ENCODE data around the gene RAB11FIP4.

The RAB11FIP4 gene

DNA sequence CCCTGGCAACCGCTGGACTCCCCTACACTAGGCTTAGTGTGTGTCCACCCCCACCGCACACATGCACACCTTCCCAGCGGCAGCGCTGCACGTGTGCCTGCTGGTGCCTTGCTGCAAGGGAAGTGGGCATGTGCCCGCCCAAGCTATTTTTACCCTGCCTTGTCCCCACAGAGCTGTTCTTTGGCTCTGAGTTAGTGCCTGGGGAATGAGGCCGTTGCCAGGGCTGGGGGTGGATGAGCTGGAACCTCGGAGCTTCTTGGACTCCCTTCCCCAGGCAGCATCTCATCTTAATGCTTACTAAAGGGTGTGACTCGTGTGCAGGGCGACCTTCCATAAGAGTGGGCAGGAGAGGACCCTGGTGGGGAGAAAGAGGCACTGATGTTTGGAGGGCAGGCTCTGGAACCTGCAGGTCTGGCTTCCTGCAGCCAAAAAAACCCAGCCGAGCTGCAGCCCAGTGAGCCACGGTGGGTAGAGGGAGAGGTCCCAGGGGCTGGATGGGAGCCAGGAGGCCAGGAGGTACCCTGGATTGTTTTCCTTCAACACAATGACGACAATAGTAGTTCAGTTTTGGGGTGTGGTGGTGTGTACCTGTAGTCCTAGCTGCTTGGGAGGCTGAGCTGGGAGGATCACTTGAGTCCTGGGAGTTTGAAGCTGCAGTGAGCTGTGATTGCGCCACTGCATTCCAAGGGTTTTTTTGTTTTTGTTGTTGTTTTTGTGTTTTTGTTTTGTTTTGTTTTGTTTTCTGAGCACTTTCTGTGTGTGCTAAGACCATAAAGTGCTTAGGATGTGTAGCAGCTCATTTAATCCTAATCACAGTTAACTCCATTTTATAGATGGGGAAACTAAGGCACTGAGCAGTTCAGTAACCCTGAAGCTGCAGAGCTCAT is 119.1 kb downstream of the RAB11FIP4 start:
- H3K27me3 ChIP-seq (ENCODE audit: control insufficient read depth in 1 of 2, insufficient read depth in 2 of 2, low read length in 2 of 2) = peaks cover 0 to 3% of the 10 kb centered on the region in 2 donors
- no peaks in the 10 kb centered on the region for H3K9me3 ChIP-seq (ENCODE audit: control insufficient read depth in 2 of 2, low read length in 2 of 2)
- no peak overlapping the region for H3K27ac ChIP-seq (ENCODE audit: low read length)
- H3K4me3 ChIP-seq (ENCODE audit: low read length in 2 of 2) = no peak overlapping the region
- H3K36me3 ChIP-seq (ENCODE audit: control insufficient read depth in 2 of 2, insufficient read depth in 2 of 2, low read length in 2 of 2) = no peaks in the 10 kb centered on the region
- no peaks in the 10 kb centered on the region for H3K4me1 ChIP-seq (ENCODE audit: control insufficient read depth, insufficient read depth, low read length)
- H3K9ac ChIP-seq (ENCODE audit: low read length in 2 of 2) = no peak overlapping the region

GRCh38 chr17:31511195-31511578 is 119.7 kb downstream of the RAB11FIP4 start:
- H3K9me3 ChIP-seq (ENCODE audit: control insufficient read depth in 2 of 2, low read length in 2 of 2) = no peaks in the 10 kb centered on the region
- no peak overlapping the region for H3K27ac ChIP-seq (ENCODE audit: low read length)
- no peaks in the 10 kb centered on the region for H3K36me3 ChIP-seq (ENCODE audit: control insufficient read depth in 2 of 2, insufficient read depth in 2 of 2, low read length in 2 of 2)
- peaks cover 0 to 3% of the 10 kb centered on the region in 2 donors for H3K27me3 ChIP-seq (ENCODE audit: control insufficient read depth in 1 of 2, insufficient read depth in 2 of 2, low read length in 2 of 2)
- H3K4me1 ChIP-seq (ENCODE audit: control insufficient read depth, insufficient read depth, low read length) = no peaks in the 10 kb centered on the region
- H3K4me3 ChIP-seq (ENCODE audit: low read length in 2 of 2) = no peak overlapping the region
- no peak overlapping the region for H3K9ac ChIP-seq (ENCODE audit: low read length in 2 of 2)

GRCh38 chr17:31511580-31511979 is 120.1 kb downstream of the RAB11FIP4 start:
- H3K9ac ChIP-seq (ENCODE audit: low read length in 2 of 2) = no peak overlapping the region
- no peaks in the 10 kb centered on the region for H3K4me1 ChIP-seq (ENCODE audit: control insufficient read depth, insufficient read depth, low read length)
- H3K27ac ChIP-seq (ENCODE audit: low read length) = no peak overlapping the region

DNA sequence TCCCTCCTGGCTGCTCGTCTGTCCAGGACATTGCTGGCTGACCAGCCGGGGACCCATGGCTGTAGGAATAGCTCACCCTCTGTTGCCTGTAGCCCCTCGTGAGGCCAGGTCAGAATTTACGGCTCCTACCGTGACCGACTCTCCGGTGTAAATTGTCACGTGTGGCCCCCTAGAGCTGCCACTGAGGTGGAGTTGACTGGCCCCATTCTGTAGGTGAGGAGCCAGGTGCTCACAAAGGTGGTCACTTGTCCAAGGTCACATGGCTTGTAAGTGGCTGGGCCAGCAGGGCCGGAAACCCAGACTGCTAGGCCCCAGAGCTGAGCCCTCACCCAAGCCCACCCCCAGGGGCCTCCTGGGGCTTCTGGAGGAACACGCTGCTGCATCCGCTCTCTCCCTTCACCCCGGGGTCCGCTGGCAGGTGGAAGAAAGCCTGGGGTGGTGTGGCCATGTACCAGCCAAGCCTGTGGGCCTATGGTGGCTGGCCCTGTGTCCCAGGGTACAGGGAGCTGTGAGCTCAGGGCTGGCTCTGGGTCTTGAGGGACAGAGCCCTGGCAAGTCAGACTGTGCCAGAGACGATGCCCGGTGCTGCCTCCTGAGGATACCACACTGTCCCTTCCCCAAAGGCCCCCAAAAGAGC is 120.7 kb downstream of the RAB11FIP4 start:
- H3K9me3 ChIP-seq (ENCODE audit: control insufficient read depth in 2 of 2, low read length in 2 of 2) = no peaks in the 10 kb centered on the region
- peaks cover 0 to 3% of the 10 kb centered on the region in 2 donors for H3K27me3 ChIP-seq (ENCODE audit: control insufficient read depth in 1 of 2, insufficient read depth in 2 of 2, low read length in 2 of 2)
- no peak overlapping the region for H3K27ac ChIP-seq (ENCODE audit: low read length)
- no peaks in the 10 kb centered on the region for H3K4me1 ChIP-seq (ENCODE audit: control insufficient read depth, insufficient read depth, low read length)
- no peaks in the 10 kb centered on the region for H3K36me3 ChIP-seq (ENCODE audit: control insufficient read depth in 2 of 2, insufficient read depth in 2 of 2, low read length in 2 of 2)
- H3K9ac ChIP-seq (ENCODE audit: low read length in 2 of 2) = no peak overlapping the region
- H3K4me3 ChIP-seq (ENCODE audit: low read length in 2 of 2) = no peak overlapping the region

More at GRCh38 chr17:31511580-31511979, 120.1 kb downstream of the RAB11FIP4 start:
- no peak overlapping the region for H3K4me3 ChIP-seq (ENCODE audit: low read length in 2 of 2)
- peaks cover 0 to 3% of the 10 kb centered on the region in 2 donors for H3K27me3 ChIP-seq (ENCODE audit: control insufficient read depth in 1 of 2, insufficient read depth in 2 of 2, low read length in 2 of 2)
- H3K36me3 ChIP-seq (ENCODE audit: control insufficient read depth in 2 of 2, insufficient read depth in 2 of 2, low read length in 2 of 2) = no peaks in the 10 kb centered on the region
- H3K9me3 ChIP-seq (ENCODE audit: control insufficient read depth in 2 of 2, low read length in 2 of 2) = no peaks in the 10 kb centered on the region

DNA sequence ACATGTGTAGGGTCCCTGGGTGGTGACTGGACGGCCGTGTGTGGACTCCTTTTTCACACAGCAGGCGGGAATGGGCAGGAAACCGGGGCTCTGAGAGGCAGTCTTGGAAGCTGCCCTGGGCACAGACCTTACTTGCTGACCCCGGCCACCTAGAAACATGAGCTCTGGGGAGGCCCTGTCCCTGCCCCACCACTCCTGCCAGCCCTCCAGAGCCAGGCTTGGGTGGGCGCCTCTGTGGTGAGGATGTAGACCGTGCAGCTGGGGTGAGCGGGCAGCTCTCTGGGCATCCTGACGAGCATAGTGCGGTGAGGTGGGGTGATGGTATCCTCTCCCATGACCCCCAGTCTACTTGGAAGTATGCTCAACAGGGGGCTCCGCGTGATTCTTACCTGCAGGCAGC is 121.3 kb downstream of the RAB11FIP4 start:
- Histone ChIP-seq H3K9ac (ENCODE audit: low read length in 2 of 2) (no peak overlapping the region), H3K36me3 (ENCODE audit: control insufficient read depth in 2 of 2, insufficient read depth in 2 of 2, low read length in 2 of 2) (no peaks in the 10 kb centered on the region), H3K27me3 (ENCODE audit: control insufficient read depth in 1 of 2, insufficient read depth in 2 of 2, low read length in 2 of 2) (peaks cover 0 to 3% of the 10 kb centered on the region in 2 donors), H3K4me3 (ENCODE audit: low read length in 2 of 2) (no peak overlapping the region), H3K27ac (ENCODE audit: low read length) (no peak overlapping the region), H3K9me3 (ENCODE audit: control insufficient read depth in 2 of 2, low read length in 2 of 2) (no peaks in the 10 kb centered on the region), H3K4me1 (ENCODE audit: control insufficient read depth, insufficient read depth, low read length) (no peaks in the 10 kb centered on the region)

GRCh38 chr17:31513731-31514427 is 122.4 kb downstream of the RAB11FIP4 start:
- H3K4me3 ChIP-seq (ENCODE audit: low read length in 2 of 2) = no peak overlapping the region
- no peak overlapping the region for H3K27ac ChIP-seq (ENCODE audit: low read length)
- H3K4me1 ChIP-seq (ENCODE audit: control insufficient read depth, insufficient read depth, low read length) = no peaks in the 10 kb centered on the region
- H3K36me3 ChIP-seq (ENCODE audit: control insufficient read depth in 2 of 2, insufficient read depth in 2 of 2, low read length in 2 of 2) = no peaks in the 10 kb centered on the region
- H3K9me3 ChIP-seq (ENCODE audit: control insufficient read depth in 2 of 2, low read length in 2 of 2) = no peaks in the 10 kb centered on the region
- no peak overlapping the region for H3K9ac ChIP-seq (ENCODE audit: low read length in 2 of 2)
- H3K27me3 ChIP-seq (ENCODE audit: control insufficient read depth in 1 of 2, insufficient read depth in 2 of 2, low read length in 2 of 2) = peaks cover 0 to 3% of the 10 kb centered on the region in 2 donors

DNA sequence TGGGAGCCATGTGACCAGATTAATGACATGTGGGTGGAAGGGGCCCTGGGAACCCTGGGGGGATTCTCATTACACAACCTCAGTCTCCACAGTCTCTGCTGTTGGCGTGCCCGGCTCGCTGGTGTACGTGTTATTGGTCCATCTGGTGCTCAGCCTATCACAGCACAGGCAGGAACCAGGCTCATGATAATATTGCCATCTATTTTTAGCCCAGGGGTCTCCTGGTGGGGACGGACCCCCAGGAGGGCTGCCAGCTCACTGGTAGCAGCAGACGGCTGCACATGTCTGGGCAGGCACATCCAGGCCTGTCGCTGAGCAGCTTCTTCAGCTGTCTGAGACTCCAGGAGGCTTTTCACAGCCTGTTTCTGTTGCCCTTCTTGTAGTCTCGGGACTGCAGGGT is 123.8 kb downstream of the RAB11FIP4 start:
- no peaks in the 10 kb centered on the region for H3K4me1 ChIP-seq (ENCODE audit: control insufficient read depth, insufficient read depth, low read length)
- no peak overlapping the region for H3K27ac ChIP-seq (ENCODE audit: low read length)
- no peaks in the 10 kb centered on the region for H3K9me3 ChIP-seq (ENCODE audit: control insufficient read depth in 2 of 2, low read length in 2 of 2)
- peaks cover 0 to 3% of the 10 kb centered on the region in 2 donors for H3K27me3 ChIP-seq (ENCODE audit: control insufficient read depth in 1 of 2, insufficient read depth in 2 of 2, low read length in 2 of 2)
- H3K36me3 ChIP-seq (ENCODE audit: control insufficient read depth in 2 of 2, insufficient read depth in 2 of 2, low read length in 2 of 2) = no peaks in the 10 kb centered on the region
- no peak overlapping the region for H3K9ac ChIP-seq (ENCODE audit: low read length in 2 of 2)
- no peak overlapping the region for H3K4me3 ChIP-seq (ENCODE audit: low read length in 2 of 2)

DNA sequence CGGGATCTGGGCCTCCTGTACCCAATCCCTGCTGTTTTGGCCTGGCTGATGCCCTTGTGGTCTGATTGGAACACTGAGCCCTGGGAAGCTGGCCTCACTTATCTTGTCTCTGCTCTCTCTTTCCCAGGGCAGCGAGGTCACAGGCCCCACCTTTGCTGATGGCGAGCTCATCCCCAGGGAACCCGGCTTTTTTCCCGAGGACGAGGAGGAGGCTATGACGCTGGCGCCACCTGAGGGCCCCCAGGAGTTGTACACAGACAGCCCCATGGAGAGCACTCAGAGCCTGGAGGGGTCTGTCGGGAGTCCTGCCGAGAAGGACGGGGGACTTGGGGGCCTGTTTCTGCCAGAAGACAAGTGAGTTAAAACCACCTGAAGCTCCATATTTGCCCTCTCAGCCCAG is 126.0 kb downstream of the RAB11FIP4 start:
- no peak overlapping the region for H3K27ac ChIP-seq (ENCODE audit: low read length)
- no peak overlapping the region for H3K9ac ChIP-seq (ENCODE audit: low read length in 2 of 2)
- H3K9me3 ChIP-seq (ENCODE audit: control insufficient read depth in 2 of 2, low read length in 2 of 2) = no peaks in the 10 kb centered on the region
- H3K36me3 ChIP-seq (ENCODE audit: control insufficient read depth in 2 of 2, insufficient read depth in 2 of 2, low read length in 2 of 2) = no peaks in the 10 kb centered on the region
- no peaks in the 10 kb centered on the region for H3K27me3 ChIP-seq (ENCODE audit: control insufficient read depth in 1 of 2, insufficient read depth in 2 of 2, low read length in 2 of 2)
- no peaks in the 10 kb centered on the region for H3K4me1 ChIP-seq (ENCODE audit: control insufficient read depth, insufficient read depth, low read length)
- H3K4me3 ChIP-seq (ENCODE audit: low read length in 2 of 2) = no peak overlapping the region

- Histone ChIP-seq H3K36me3 (ENCODE audit: control insufficient read depth in 2 of 2, insufficient read depth in 2 of 2, low read length in 2 of 2) (no peaks in the 10 kb centered on the region), H3K9ac (ENCODE audit: low read length in 2 of 2) (no peak overlapping the region), H3K4me1 (ENCODE audit: control insufficient read depth, insufficient read depth, low read length) (no peaks in the 10 kb centered on the region), H3K27ac (ENCODE audit: low read length) (no peak overlapping the region), H3K9me3 (ENCODE audit: control insufficient read depth in 2 of 2, low read length in 2 of 2) (no peaks in the 10 kb centered on the region), H3K27me3 (ENCODE audit: control insufficient read depth in 1 of 2, insufficient read depth in 2 of 2, low read length in 2 of 2) (no peaks in the 10 kb centered on the region), H3K4me3 (ENCODE audit: low read length in 2 of 2) (no peak overlapping the region)
Observed at GRCh38 chr17:31518478-31518877, 127.0 kb downstream of the RAB11FIP4 start.

DNA sequence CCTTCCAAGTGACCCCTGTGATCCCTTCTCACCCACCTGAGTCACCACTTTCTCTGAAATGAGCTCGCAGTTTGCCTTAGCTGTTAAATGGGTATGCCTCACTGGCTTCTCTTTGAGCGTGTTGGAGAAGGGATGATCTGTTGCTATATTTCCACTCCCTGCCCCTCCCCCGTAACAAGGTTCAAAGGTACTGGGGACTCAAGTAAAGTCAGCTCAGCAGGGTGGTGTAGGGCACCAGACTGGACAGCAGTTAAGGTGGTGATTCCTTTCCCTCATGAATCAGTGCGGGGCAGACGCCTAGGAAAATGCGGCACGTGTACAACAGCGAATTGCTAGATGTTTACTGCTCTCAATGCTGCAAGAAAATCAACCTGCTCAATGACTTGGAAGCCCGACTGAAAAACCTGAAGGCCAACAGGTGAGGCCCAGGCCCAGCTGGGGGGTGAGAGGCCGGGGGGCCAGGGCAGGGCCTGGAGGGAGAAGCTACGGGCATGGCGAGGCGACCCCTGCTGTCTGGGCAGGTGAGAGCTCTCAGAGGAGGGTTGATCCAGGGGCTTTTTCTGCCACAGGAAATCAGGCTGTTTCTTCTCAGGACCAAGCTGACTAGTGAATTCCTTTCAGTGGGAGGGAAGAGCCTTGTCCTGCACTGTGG is 130.3 kb downstream of the RAB11FIP4 start:
- no peaks in the 10 kb centered on the region for H3K36me3 ChIP-seq (ENCODE audit: control insufficient read depth in 2 of 2, insufficient read depth in 2 of 2, low read length in 2 of 2)
- H3K9ac ChIP-seq (ENCODE audit: low read length in 2 of 2) = no peak overlapping the region
- H3K9me3 ChIP-seq (ENCODE audit: control insufficient read depth in 2 of 2, low read length in 2 of 2) = no peaks in the 10 kb centered on the region
- H3K4me1 ChIP-seq (ENCODE audit: control insufficient read depth, insufficient read depth, low read length) = peaks cover 4% of the 10 kb centered on the region
- H3K4me3 ChIP-seq (ENCODE audit: low read length in 2 of 2) = no peak overlapping the region
- H3K27me3 ChIP-seq (ENCODE audit: control insufficient read depth in 1 of 2, insufficient read depth in 2 of 2, low read length in 2 of 2) = no peaks in the 10 kb centered on the region
- no peak overlapping the region for H3K27ac ChIP-seq (ENCODE audit: low read length)
